ENCODE data around the gene POLR1E. TPM values are rescaled to one million over a fixed set of nuclear protein-coding genes. Genes with fewer than 3 reads are reported as not detected.
A peak's percentile ranks its signal among the peaks of the same experiment; 100 is the strongest.

The POLR1E gene
- polyA plus RNA-seq, 3 donors, result 2.3 to 4.1 (median 2.4) TPM

- Histone ChIP-seq H3K27me3 (ENCODE audit: control insufficient read depth in 2 of 2, insufficient read depth in 2 of 2, low read length in 2 of 2) (no peaks in the 10 kb centered on the region), H4K20me1 (ENCODE audit: insufficient read depth, low read length) (peaks cover 14% of the 10 kb centered on the region), H3K4me3 (replicated peaks in 1 of 3; ENCODE audit: low read depth in 2 of 3, low read length in 3 of 3) (no peak overlapping the region), H3K27ac (ENCODE audit: low read depth in 1 of 2, low read length in 2 of 2) (no peak overlapping the region), H3K4me2 (replicated peaks; ENCODE audit: extremely low read depth, low read length, poor library complexity, severe bottlenecking) (no peak overlapping the region), H3K79me2 (ENCODE audit: insufficient read depth, low read length) (peaks cover 45% of the 10 kb centered on the region), H2AFZ (ENCODE audit: insufficient read depth, low read depth, low read length, poor library complexity, severe bottlenecking) (no peak overlapping the region), H3K36me3 (replicated peaks in 1 of 2; ENCODE audit: control insufficient read depth in 1 of 2, insufficient read depth in 2 of 2, low read length in 2 of 2) (no peaks in the 10 kb centered on the region), H3K9ac (ENCODE audit: insufficient read depth, low read length, poor library complexity, severe bottlenecking) (no peak overlapping the region), H3K4me1 (ENCODE audit: control insufficient read depth in 1 of 2, insufficient read depth in 2 of 2, low read length in 2 of 2) (no peaks in the 10 kb centered on the region), H3K9me3 (replicated peaks in 1 of 2; ENCODE audit: control insufficient read depth in 1 of 2, insufficient read depth in 1 of 2, low read length in 2 of 2) (no peaks in the 10 kb centered on the region)
- no peak for DNase-seq
- Mint-ChIP-seq H3K36me3 (peaks cover 2 to 4% of the 10 kb centered on the region in 2 donors), H3K4me1 (no peaks in the 10 kb centered on the region), H3K27me3 (ENCODE audit: low read depth in 3 of 3) (no peaks in the 10 kb centered on the region), H3K27ac (no peak overlapping the region), H3K4me3 (no peak overlapping the region), H3K9me3 (peaks cover 0 to 4% (median 0%) of the 10 kb centered on the region in 7 donors)
- WGBS (ENCODE audit: insufficient coverage), result no CpG with 5 or more reads among the region's 1 CpG
- no peak for TF ChIP-seq CTCF (IDR thresholded peaks at IDR 0.05)
- intact Hi-C loops (cut with micrococcal nuclease), result no loop called here
These were observed 28.9 kb upstream of the POLR1E start for GRCh38 chr9:37456817-37457216.

GRCh38 chr9:37464006-37464405, 21.7 kb upstream of the POLR1E start:
- H3K9me3 ChIP-seq (replicated peaks in 1 of 2; ENCODE audit: control insufficient read depth in 1 of 2, insufficient read depth in 1 of 2, low read length in 2 of 2), result no peaks in the 10 kb centered on the region
- no peaks in the 10 kb centered on the region for H4K20me1 ChIP-seq (ENCODE audit: insufficient read depth, low read length)
- peaks cover 15 to 24% of the 10 kb centered on the region in 2 donors for H3K4me1 ChIP-seq (ENCODE audit: control insufficient read depth in 1 of 2, insufficient read depth in 2 of 2, low read length in 2 of 2)
- WGBS (ENCODE audit: insufficient coverage), result 100% methylated on average over 1 of the region's 3 CpGs
- no peak for DNase-seq
- peak overlapping the region in 1 of 2 donors; percentile 95 for H3K27ac ChIP-seq (ENCODE audit: low read depth in 1 of 2, low read length in 2 of 2)
- TF ChIP-seq CTCF (IDR thresholded peaks at IDR 0.05), result no peak
- intact Hi-C loops (cut with micrococcal nuclease), result loop anchor here in 1 of 2 donors (2.0 kb wide), 1 partner anchor 21 kb away; the partner anchor contains the start of gene POLR1E
- peaks cover 44% of the 10 kb centered on the region for H3K79me2 ChIP-seq (ENCODE audit: insufficient read depth, low read length)
- Mint-ChIP-seq H3K9me3 (no peaks in the 10 kb centered on the region), H3K4me3 (peak overlapping the region; percentile 94 to 95), H3K4me1 (peaks cover 27% of the 10 kb centered on the region), H3K27me3 (ENCODE audit: low read depth in 3 of 3) (peaks cover 0 to 3% (median 2%) of the 10 kb centered on the region in 3 donors), H3K36me3 (peaks cover 1 to 4% of the 10 kb centered on the region in 2 donors), H3K27ac (peak overlapping the region in 5 of 7 donors; percentile 96 to 98 (median 98))
- peak overlapping the region; percentile 83 for H3K4me2 ChIP-seq (replicated peaks; ENCODE audit: extremely low read depth, low read length, poor library complexity, severe bottlenecking)
- no peaks in the 10 kb centered on the region for H3K36me3 ChIP-seq (replicated peaks in 1 of 2; ENCODE audit: control insufficient read depth in 1 of 2, insufficient read depth in 2 of 2, low read length in 2 of 2)
- H3K9ac ChIP-seq (ENCODE audit: insufficient read depth, low read length, poor library complexity, severe bottlenecking), result no peak overlapping the region
- H2AFZ ChIP-seq (ENCODE audit: insufficient read depth, low read depth, low read length, poor library complexity, severe bottlenecking), result peak overlapping the region; percentile 78
- no peaks in the 10 kb centered on the region for H3K27me3 ChIP-seq (ENCODE audit: control insufficient read depth in 2 of 2, insufficient read depth in 2 of 2, low read length in 2 of 2)
- peak overlapping the region; percentile 89 to 92 (median 91) for H3K4me3 ChIP-seq (replicated peaks in 1 of 3; ENCODE audit: low read depth in 2 of 3, low read length in 3 of 3)
